Gastrocnemius medialis (tissue), 4 donors: ENCODE results near the gene MAD1L1. TPM values are rescaled to one million over a fixed set of nuclear protein-coding genes. Genes with fewer than 3 reads are reported as not detected.

Experiments
- ATAC-seq, 2 donors: fragments of 150-250 bp; one replicate each; pipeline ENCODE4 v1.9.1; 2016
- DNase-seq, 2 donors: peaks; one replicate each; pipeline ENCODE4 v3.0.0-alpha.2; 2019
- H3K27ac ChIP-seq, 4 donors: fragments of 200-600 bp; sonication (generic); 1 replicate in 1 of 4; 2 replicates in 3 of 4; pipeline ENCODE4 v1.5.1; 2016 to 2018; ENCODE audit warnings: mild to moderate bottlenecking in 2 of 4, moderate library complexity in 1 of 4
- H3K27me3 ChIP-seq, 3 donors: fragments of 200-600 bp; sonication (generic) in 2 of 3; 1 replicate in 1 of 3; 2 replicates in 2 of 3; pipeline versions ENCODE4 v1.5.1 to v1.6.0; 2016 to 2019; ENCODE audit warnings: mild to moderate bottlenecking in 1 of 3, moderate library complexity in 1 of 3
- H3K36me3 ChIP-seq, 2 donors: fragments of 200-600 bp; sonication (generic) in 1 of 2; one replicate each; pipeline ENCODE4 v1.5.1; 2017 to 2018
- H3K4me1 ChIP-seq, 2 donors: fragments of 200-600 bp; sonication (generic) in 1 of 2; one replicate each; pipeline ENCODE4 v1.5.1; 2016 to 2017; ENCODE audit warnings: mild to moderate bottlenecking in 2 of 2
- H3K4me3 ChIP-seq, 4 donors: fragments of 200-600 bp; sonication (generic) in 3 of 4; 1 replicate in 1 of 4; 2 replicates in 3 of 4; pipeline ENCODE4 v1.5.1; 2016 to 2019; ENCODE audit warnings: mild to moderate bottlenecking in 2 of 4
- H3K9me3 ChIP-seq, 3 donors: fragments of 200-600 bp; sonication (generic) in 2 of 3; 1 replicate in 1 of 3; 2 replicates in 2 of 3; pipeline ENCODE4 v1.5.1; 2016 to 2019
- POLR2A ChIP-seq, 2 donors: fragments of 450-650 bp; IDR thresholded peaks; one replicate each; pipeline ENCODE4 v1.6.1; 2017; ENCODE audit warnings: antibody characterized with exemption in 2 of 2, mild to moderate bottlenecking in 2 of 2, moderate library complexity in 2 of 2
- in situ Hi-C, 4 donors: fragments of 200-750 bp; cut with MboI; loops; one replicate each; pipeline versions ENCODE4 v1.15.0 to v1.8.0; 2017; ENCODE audit warnings: low sequenced_read_pairs in 4 of 4
- intact Hi-C: fragments of 100-400 bp; cut with DNase I; formaldehyde crosslinking; loops from one replicate; pipeline ENCODE4 v1.15.1; 2023; ENCODE audit warnings: low total_unique reads
- total RNA-seq, 4 donors: library from RNA; depleted of rRNA; stranded (reverse); fragments of >200 nt; gene quantifications; one replicate each; pipeline versions ENCODE4 v1.1.0 to v1.2.3, GENCODE V29; 2016
- TF ChIP-seq, protein P1 (sequence below), 5 experiments: fragments of 450-650 bp in 3 of 5; fragments of 200-600 bp in 2 of 5; sonication (generic) in 2 of 5; IDR thresholded peaks in 4 of 5; conservative IDR thresholded peaks in 1 of 5; 1 replicate in 4 of 5; 2 replicates in 1 of 5; pipeline ENCODE4 v1.5.1; 2016 to 2019; ENCODE audit warnings: antibody characterized with exemption in 5 of 5, mild to moderate bottlenecking in 3 of 5, moderate library complexity in 3 of 5

The MAD1L1 gene
- total RNA-seq, 4 donors from 2014 or later: 19.7 to 32.4 (median 22.7) TPM

DNA sequence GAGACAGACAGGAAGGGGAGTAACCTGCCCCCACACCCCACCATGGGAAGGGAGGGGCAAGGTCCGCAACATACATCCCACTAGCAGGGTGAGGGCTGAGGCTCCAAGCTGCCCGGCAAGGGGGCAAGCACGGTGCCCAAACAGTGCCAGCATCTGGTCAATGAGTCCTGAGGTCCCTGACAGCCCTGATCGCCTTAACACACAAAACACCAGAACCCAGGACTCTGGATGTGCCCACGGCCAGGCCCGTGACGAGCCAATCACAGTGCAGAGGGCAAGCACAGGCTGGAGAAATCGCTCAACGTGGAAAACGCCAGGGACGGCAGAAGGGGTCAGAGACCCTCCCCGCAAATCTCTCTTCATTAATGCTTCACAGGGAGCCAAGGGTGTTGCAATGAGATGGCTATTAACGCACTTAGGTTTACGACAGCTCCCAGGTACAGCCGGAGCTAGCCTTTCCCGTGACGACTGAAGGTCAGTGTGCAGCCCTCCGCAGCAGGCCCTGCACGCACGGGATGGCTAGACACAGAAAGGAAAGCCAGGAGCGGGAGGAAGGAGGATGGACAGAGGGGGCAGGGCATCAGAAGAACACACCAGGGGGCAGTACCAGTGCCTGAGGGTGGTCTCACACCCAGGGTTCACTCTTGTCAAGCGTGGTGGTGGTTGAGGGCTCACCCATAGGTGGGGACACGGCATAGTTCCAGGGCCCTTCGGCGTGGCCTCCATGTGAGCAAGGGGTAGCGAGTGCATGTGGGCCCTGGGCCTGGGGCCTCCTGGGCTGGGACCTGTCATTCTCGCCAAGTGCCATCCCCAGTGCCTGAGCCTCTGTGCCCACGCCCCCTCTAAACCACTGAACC is 220.5 kb downstream of the MAD1L1 start:
- Histone ChIP-seq H3K27me3 (no peaks in the 10 kb centered on the region), H3K4me1 (peaks cover 0 to 17% of the 10 kb centered on the region in 2 donors), H3K27ac (no peak overlapping the region), H3K4me3 (no peak overlapping the region), H3K9me3 (no peaks in the 10 kb centered on the region), H3K36me3 (no peaks in the 10 kb centered on the region)
- DNase-seq (peak in 1 of 2 donors; percentile 10), ATAC-seq (no peak)
- TF ChIP-seq POLR2A (IDR thresholded peaks at IDR 0.05): no peak
- TF ChIP-seq, protein P1, sequence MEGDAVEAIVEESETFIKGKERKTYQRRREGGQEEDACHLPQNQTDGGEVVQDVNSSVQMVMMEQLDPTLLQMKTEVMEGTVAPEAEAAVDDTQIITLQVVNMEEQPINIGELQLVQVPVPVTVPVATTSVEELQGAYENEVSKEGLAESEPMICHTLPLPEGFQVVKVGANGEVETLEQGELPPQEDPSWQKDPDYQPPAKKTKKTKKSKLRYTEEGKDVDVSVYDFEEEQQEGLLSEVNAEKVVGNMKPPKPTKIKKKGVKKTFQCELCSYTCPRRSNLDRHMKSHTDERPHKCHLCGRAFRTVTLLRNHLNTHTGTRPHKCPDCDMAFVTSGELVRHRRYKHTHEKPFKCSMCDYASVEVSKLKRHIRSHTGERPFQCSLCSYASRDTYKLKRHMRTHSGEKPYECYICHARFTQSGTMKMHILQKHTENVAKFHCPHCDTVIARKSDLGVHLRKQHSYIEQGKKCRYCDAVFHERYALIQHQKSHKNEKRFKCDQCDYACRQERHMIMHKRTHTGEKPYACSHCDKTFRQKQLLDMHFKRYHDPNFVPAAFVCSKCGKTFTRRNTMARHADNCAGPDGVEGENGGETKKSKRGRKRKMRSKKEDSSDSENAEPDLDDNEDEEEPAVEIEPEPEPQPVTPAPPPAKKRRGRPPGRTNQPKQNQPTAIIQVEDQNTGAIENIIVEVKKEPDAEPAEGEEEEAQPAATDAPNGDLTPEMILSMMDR (IDR thresholded peaks at IDR 0.05 in 4 of 5, conservative IDR thresholded peaks at IDR 0.05 in 1 of 5): no peak
- intact Hi-C loops (no loop called here), in situ Hi-C loops (no loop called here)

DNA sequence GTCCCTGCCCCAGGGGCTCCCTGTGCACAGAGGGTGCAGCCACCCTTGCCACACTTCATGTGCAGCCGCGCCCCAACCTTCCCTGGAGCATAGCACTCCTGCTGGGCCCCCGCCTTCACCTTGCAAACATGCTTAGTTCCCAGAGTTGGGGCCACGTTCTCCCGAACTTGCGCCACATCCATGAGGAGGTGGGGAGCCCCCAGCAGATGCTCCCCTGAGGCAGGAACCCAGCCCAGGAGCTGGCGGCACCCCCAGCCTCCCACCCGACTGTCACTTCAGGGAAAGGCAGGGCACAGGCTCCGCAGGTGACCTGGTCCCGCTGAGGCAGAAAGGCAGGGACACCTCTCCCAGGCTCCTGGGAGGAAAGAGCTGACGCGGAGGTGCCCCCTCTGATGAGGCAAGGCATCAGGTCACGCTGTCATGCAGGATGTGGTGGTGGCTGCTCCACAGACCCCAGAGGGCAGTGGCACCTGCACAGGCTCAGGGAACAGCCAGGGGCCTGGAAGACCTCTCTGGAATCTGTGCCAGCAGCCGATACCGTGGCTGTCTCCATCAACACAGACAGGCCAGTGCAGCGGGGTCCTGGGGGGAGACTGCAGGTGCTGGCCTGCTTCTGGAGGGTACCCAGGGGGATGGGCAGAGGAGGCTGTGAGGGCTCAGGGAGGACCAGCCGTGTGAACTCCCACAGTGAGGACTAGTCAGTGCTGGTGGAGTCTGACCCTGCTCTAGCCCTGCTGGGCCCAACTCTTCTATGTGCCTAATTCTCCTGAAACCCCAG is 221.3 kb downstream of the MAD1L1 start:
- Histone ChIP-seq H3K4me1 (peaks cover 0 to 17% of the 10 kb centered on the region in 2 donors), H3K27me3 (no peaks in the 10 kb centered on the region), H3K4me3 (no peak overlapping the region), H3K9me3 (no peaks in the 10 kb centered on the region), H3K27ac (no peak overlapping the region), H3K36me3 (no peaks in the 10 kb centered on the region)
- DNase-seq (peak in 1 of 2 donors; percentile 8), ATAC-seq (no peak)
- in situ Hi-C loops: no loop called here
- no peak for TF ChIP-seq POLR2A (IDR thresholded peaks at IDR 0.05)
- TF ChIP-seq, protein P1 (IDR thresholded peaks at IDR 0.05 in 4 of 5, conservative IDR thresholded peaks at IDR 0.05 in 1 of 5): no peak
- intact Hi-C loops: no loop called here

DNA sequence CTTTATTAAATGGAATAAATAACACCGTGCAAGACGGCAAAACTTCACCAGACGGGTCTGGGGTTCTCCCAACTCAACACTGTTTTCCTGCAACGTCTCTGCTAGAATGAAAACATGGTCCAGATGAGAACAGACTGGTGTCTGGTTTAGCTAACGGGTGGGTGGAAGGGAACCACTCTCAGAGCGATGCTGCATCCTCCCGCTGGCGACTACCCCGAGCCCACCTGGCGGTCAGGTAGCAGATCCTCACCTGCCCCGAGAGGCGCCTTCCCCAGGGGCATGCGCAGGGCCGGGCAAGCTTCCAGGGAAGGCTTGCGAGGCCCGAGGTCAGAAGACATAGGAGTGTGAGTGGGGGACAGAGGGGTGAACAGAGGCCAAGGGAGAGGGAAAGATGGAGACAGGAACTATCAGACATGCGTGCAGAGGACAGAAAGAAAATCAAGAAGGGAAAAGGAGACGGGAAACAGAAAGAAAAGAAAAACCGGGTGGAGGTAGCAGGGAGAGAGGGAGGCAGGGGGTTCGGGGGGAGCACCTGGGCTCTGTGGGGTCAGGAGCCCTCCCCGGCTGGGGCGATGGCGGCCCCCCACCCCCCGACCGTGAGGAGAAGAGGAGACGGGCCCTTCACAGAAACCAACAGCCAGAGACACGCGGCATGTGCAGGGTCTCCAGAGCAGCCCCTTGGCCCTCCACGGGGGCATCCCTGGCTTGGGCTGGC is 222.0 kb downstream of the MAD1L1 start:
- TF ChIP-seq, protein P1 (IDR thresholded peaks at IDR 0.05 in 4 of 5, conservative IDR thresholded peaks at IDR 0.05 in 1 of 5): no peak
- TF ChIP-seq POLR2A (IDR thresholded peaks at IDR 0.05): no peak
- ATAC-seq (no peak), DNase-seq (peak in 1 of 2 donors; percentile 8)
- Histone ChIP-seq H3K27me3 (no peaks in the 10 kb centered on the region), H3K4me3 (no peak overlapping the region), H3K36me3 (no peaks in the 10 kb centered on the region), H3K9me3 (no peaks in the 10 kb centered on the region), H3K27ac (no peak overlapping the region), H3K4me1 (peaks cover 0 to 17% of the 10 kb centered on the region in 2 donors)
- in situ Hi-C loops: no loop called here
- intact Hi-C loops: no loop called here

DNA sequence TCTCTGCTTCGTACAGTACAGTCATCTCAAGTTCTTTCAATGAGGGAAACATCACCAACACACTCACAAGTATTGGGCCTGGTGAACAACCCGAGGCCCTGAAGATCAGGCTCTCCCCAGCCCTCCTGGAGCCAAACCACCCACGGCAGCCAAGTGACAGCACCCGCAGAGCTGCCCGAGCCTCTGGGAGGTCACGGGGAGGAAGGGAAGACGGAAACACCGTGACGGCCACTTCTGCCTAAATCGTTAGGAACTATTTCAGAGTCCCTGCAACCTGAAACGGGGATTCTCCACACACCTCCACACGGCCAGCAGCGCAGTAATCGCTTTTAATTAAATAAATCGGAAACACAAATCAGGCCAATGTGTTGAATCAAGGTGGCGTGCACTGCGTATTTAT is 222.6 kb downstream of the MAD1L1 start:
- no peak for TF ChIP-seq POLR2A (IDR thresholded peaks at IDR 0.05)
- H3K36me3 ChIP-seq: no peaks in the 10 kb centered on the region
- H3K4me1 ChIP-seq: peaks cover 0 to 17% of the 10 kb centered on the region in 2 donors
- no peak overlapping the region for H3K4me3 ChIP-seq
- DNase-seq (no peak), ATAC-seq (no peak)
- H3K27me3 ChIP-seq: no peaks in the 10 kb centered on the region
- in situ Hi-C loops (no loop called here), intact Hi-C loops (no loop called here)
- peak overlapping the region in 1 of 4 donors; percentile 66 for H3K27ac ChIP-seq
- H3K9me3 ChIP-seq: no peaks in the 10 kb centered on the region
